Activated T-helper 1 cell treated with anti-CD3 and anti-CD28 coated beads, Interleukin-12 subunit alpha, Interleukin-12 subunit beta, Interleukin-2, Interleukin-4 antibody, amounts not matched to agents 30 ng/mL and 10 ng/mL and 1 ng/mL, durations not matched to agents 14 hours and 24 hours and 36 hours (primary cell): ENCODE measurements around the gene HS3ST2. TPM values are rescaled to one million over a fixed set of nuclear protein-coding genes. Genes with fewer than 3 reads are reported as not detected.

Source experiments
- DNase-seq: peaks from one replicate; pipeline ENCODE4 v3.0.0; 2021; ENCODE audit warnings: low spot score
- H3K27ac Mint-ChIP-seq: one replicate; pipeline ENCODE4 v1.8.0; 2021; ENCODE audit warnings: mild to moderate bottlenecking, mixed read lengths
- H3K27me3 Mint-ChIP-seq: one replicate; pipeline ENCODE4 v1.8.0; 2022; ENCODE audit warnings: mild to moderate bottlenecking, moderate library complexity, mixed read lengths; ENCODE audit not compliant: insufficient read depth
- H3K36me3 Mint-ChIP-seq: one replicate; pipeline ENCODE4 v1.8.0; 2021; ENCODE audit warnings: low read depth, mixed read lengths
- H3K4me1 Mint-ChIP-seq: one replicate; pipeline ENCODE4 v1.8.0; 2021; ENCODE audit warnings: low read depth, mixed read lengths
- H3K4me3 Mint-ChIP-seq: one replicate; pipeline ENCODE4 v1.8.0; 2021; ENCODE audit warnings: mild to moderate bottlenecking, moderate library complexity, mixed read lengths
- H3K9me3 Mint-ChIP-seq: one replicate; pipeline ENCODE4 v1.8.0; 2021; ENCODE audit warnings: mixed read lengths
- intact Hi-C: fragments of 100-400 bp; cut with micrococcal nuclease; formaldehyde crosslinking; loops from one replicate; pipeline ENCODE4 v1.15.1; 2024
- total RNA-seq: library from RNA; stranded (reverse); gene quantifications from 2 replicates; pipeline ENCODE4 v1.2.3, GENCODE V29; 2022

The HS3ST2 gene
- not detected in 2 replicates for total RNA-seq

DNA sequence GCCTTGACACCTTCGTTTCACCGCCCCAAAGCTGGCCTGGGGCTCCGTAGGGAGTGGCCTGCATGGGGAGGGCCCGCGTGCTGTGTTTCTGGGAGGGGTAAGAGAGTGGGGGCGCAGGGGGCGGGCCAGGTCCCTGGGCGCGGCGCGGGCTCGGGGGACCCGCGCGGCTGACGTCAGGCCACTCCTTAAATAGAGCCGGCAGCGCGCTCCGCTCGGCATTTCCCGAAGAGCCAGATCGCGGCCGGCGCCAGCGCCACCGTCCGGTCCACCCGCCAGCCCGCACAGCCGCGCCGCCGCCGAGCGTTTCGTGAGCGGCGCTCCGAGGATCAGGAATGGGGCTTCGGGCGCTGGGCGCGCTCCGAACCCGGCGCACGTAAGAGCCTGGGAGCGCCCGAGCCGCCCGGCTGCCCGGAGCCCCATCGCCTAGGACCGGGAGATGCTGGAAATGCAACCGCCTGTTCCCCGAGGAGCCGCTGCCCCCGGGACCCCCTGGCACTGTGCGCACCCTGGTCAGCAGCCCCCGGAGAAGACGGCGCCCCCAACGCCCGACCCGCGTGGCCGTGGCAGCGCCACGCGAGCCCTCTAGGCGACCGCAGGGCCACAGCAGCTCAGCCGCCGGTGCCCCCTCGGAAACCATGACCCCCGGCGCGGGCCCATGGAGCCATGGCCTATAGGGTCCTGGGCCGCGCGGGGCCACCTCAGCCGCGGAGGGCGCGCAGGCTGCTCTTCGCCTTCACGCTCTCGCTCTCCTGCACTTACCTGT lies at the start of gene HS3ST2:
HS3ST2 (plus strand) TSS at position 215 of the 763 bp plus-strand sequence; CDS start at position 664, 449 bp downstream.
- no peak for DNase-seq
- intact Hi-C loops: no loop called here
- no peaks in the 10 kb centered on the region for H3K36me3 Mint-ChIP-seq
- no peaks in the 10 kb centered on the region for H3K9me3 Mint-ChIP-seq
- H3K27me3 Mint-ChIP-seq: peaks cover 44% of the 10 kb centered on the region
- H3K27ac Mint-ChIP-seq: no peak within 1 kb of the TSS
- no peaks in the 10 kb centered on the region for H3K4me1 Mint-ChIP-seq
- no peak within 1 kb of the TSS for H3K4me3 Mint-ChIP-seq

GRCh38 chr16:22764662-22765327 lies 49.2 kb upstream of the HS3ST2 start:
- H3K36me3 Mint-ChIP-seq: no peaks in the 10 kb centered on the region
- H3K27ac Mint-ChIP-seq: no peak overlapping the region
- intact Hi-C loops: no loop called here
- no peak for DNase-seq
- no peaks in the 10 kb centered on the region for H3K4me1 Mint-ChIP-seq
- no peaks in the 10 kb centered on the region for H3K9me3 Mint-ChIP-seq
- peaks cover 2% of the 10 kb centered on the region for H3K27me3 Mint-ChIP-seq
- no peak overlapping the region for H3K4me3 Mint-ChIP-seq

- Mint-ChIP-seq H3K27me3 (peaks cover 2% of the 10 kb centered on the region), H3K9me3 (no peaks in the 10 kb centered on the region), H3K36me3 (no peaks in the 10 kb centered on the region), H3K4me1 (no peaks in the 10 kb centered on the region), H3K4me3 (no peak overlapping the region), H3K27ac (no peak overlapping the region)
- no peak for DNase-seq
- intact Hi-C loops: no loop called here
Measured at GRCh38 chr16:22765479-22765878, 48.5 kb upstream of the HS3ST2 start.

- no peak for DNase-seq
- H3K27me3 Mint-ChIP-seq: peaks cover 5% of the 10 kb centered on the region
- H3K36me3 Mint-ChIP-seq: no peaks in the 10 kb centered on the region
- intact Hi-C loops: no loop called here
- no peak overlapping the region for H3K27ac Mint-ChIP-seq
- H3K4me1 Mint-ChIP-seq: no peaks in the 10 kb centered on the region
- H3K4me3 Mint-ChIP-seq: no peak overlapping the region
- no peaks in the 10 kb centered on the region for H3K9me3 Mint-ChIP-seq
Measured at GRCh38 chr16:22770866-22771265, 43.1 kb upstream of the HS3ST2 start.

GRCh38 chr16:22771551-22771950 lies 42.4 kb upstream of the HS3ST2 start:
- H3K4me3 Mint-ChIP-seq: no peak overlapping the region
- intact Hi-C loops: no loop called here

GRCh38 chr16:22775220-22775922 lies 38.6 kb upstream of the HS3ST2 start:
- Mint-ChIP-seq H3K36me3 (no peaks in the 10 kb centered on the region), H3K4me3 (no peak overlapping the region), H3K27ac (no peak overlapping the region), H3K9me3 (no peaks in the 10 kb centered on the region), H3K27me3 (peaks cover 3% of the 10 kb centered on the region), H3K4me1 (no peaks in the 10 kb centered on the region)
- no peak for DNase-seq
- intact Hi-C loops: no loop called here

More at GRCh38 chr16:22771551-22771950, 42.4 kb upstream of the HS3ST2 start:
- no peaks in the 10 kb centered on the region for H3K4me1 Mint-ChIP-seq
- no peaks in the 10 kb centered on the region for H3K36me3 Mint-ChIP-seq
- DNase-seq: no peak
- no peak overlapping the region for H3K27ac Mint-ChIP-seq
- peaks cover 3% of the 10 kb centered on the region for H3K27me3 Mint-ChIP-seq
- H3K9me3 Mint-ChIP-seq: no peaks in the 10 kb centered on the region

GRCh38 chr16:22781480-22781879 lies 32.5 kb upstream of the HS3ST2 start:
- Mint-ChIP-seq H3K27me3 (peaks cover 4% of the 10 kb centered on the region), H3K27ac (no peak overlapping the region), H3K36me3 (no peaks in the 10 kb centered on the region), H3K4me1 (no peaks in the 10 kb centered on the region), H3K4me3 (no peak overlapping the region), H3K9me3 (no peaks in the 10 kb centered on the region)
- intact Hi-C loops: no loop called here
- no peak for DNase-seq

GRCh38 chr16:22782314-22782713 lies 31.6 kb upstream of the HS3ST2 start:
- no peak overlapping the region for H3K4me3 Mint-ChIP-seq
- H3K27ac Mint-ChIP-seq: no peak overlapping the region
- no peaks in the 10 kb centered on the region for H3K36me3 Mint-ChIP-seq
- no peaks in the 10 kb centered on the region for H3K4me1 Mint-ChIP-seq
- no peaks in the 10 kb centered on the region for H3K9me3 Mint-ChIP-seq
- DNase-seq: no peak
- intact Hi-C loops: no loop called here
- peaks cover 4% of the 10 kb centered on the region for H3K27me3 Mint-ChIP-seq

- H3K4me3 Mint-ChIP-seq: no peak overlapping the region
Measured at GRCh38 chr16:22784690-22785214, 29.2 kb upstream of the HS3ST2 start.

GRCh38 chr16:22785552-22785951 lies 28.4 kb upstream of the HS3ST2 start:
- no peak for DNase-seq
- Mint-ChIP-seq H3K27ac (no peak overlapping the region), H3K27me3 (peaks cover 4% of the 10 kb centered on the region), H3K4me3 (no peak overlapping the region), H3K4me1 (no peaks in the 10 kb centered on the region), H3K9me3 (no peaks in the 10 kb centered on the region), H3K36me3 (no peaks in the 10 kb centered on the region)
- intact Hi-C loops: no loop called here

More at GRCh38 chr16:22784690-22785214, 29.2 kb upstream of the HS3ST2 start:
- Mint-ChIP-seq H3K27ac (no peak overlapping the region), H3K27me3 (peaks cover 4% of the 10 kb centered on the region), H3K36me3 (no peaks in the 10 kb centered on the region), H3K4me1 (no peaks in the 10 kb centered on the region), H3K9me3 (no peaks in the 10 kb centered on the region)
- intact Hi-C loops: no loop called here
- no peak for DNase-seq

GRCh38 chr16:22786284-22786683 lies 27.7 kb upstream of the HS3ST2 start:
- Mint-ChIP-seq H3K9me3 (no peaks in the 10 kb centered on the region), H3K36me3 (no peaks in the 10 kb centered on the region), H3K4me1 (no peaks in the 10 kb centered on the region), H3K27ac (no peak overlapping the region), H3K4me3 (no peak overlapping the region), H3K27me3 (peaks cover 3% of the 10 kb centered on the region)
- intact Hi-C loops: no loop called here
- no peak for DNase-seq

DNA sequence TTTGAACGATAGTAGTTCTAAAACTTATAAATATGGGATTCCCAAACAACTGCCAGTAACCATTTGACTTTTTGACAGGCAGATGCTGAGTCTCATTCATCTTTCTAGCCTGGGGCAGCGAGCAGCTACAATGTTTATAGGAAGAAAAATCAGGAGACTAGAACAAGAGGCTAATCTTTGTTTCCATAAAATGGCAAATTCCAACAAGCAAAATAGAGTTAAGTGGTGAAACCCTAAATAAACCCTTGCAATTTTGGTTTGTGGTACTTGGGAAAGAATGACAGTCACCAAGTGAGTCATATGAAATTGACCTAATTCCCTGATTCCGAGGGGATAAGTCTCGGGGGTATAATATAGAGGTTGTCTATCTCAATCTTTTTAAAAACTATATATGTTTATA lies 27.3 kb upstream of the HS3ST2 start:
- Mint-ChIP-seq H3K27me3 (peaks cover 2% of the 10 kb centered on the region), H3K36me3 (no peaks in the 10 kb centered on the region), H3K4me1 (no peaks in the 10 kb centered on the region), H3K4me3 (no peak overlapping the region), H3K9me3 (no peaks in the 10 kb centered on the region), H3K27ac (no peak overlapping the region)
- DNase-seq: no peak
- intact Hi-C loops: no loop called here
